ENCODE results near the gene SPSB3. TPM values are rescaled to one million over a fixed set of nuclear protein-coding genes. Genes with fewer than 3 reads are reported as not detected.

Gene SPSB3
- total and polyA plus RNA-seq, 2 of the 13 experiments (the other 11 are each of a cell fraction or from before 2014, with no cell fraction given), result 13.2 to 21.9 TPM

DNA sequence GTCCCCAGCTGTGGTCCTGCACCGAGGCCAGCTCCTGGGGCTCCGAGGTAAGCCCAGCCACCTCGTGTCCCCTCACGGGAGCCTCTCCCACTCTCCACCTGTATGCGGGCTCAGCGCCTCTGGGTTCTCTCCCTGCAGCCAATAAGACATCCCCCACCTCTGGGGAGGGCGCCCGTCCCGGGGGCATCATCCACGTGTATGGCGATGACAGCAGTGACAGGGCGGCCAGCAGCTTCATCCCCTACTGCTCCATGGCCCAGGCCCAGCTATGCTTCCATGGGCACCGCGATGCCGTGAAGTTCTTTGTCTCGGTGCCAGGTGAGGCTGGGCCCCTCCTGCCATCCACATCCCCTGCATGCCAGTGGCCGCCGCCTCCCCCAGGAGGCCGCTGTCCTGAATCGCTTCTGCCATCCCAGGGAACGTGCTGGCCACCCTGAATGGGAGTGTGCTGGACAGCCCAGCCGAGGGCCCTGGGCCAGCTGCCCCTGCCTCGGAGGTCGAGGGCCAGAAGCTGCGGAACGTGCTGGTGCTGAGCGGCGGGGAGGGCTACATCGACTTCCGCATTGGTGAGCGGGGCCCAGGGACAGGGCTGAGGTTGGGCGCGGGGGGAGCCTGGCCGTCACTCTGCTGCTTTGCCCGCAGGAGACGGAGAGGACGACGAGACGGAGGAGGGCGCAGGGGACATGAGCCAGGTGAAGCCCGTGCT lies 14.2 kb downstream of the SPSB3 start (continued):
- TF ChIP-seq TFDP2 (CRISPR knock-in tag; IDR thresholded peaks at IDR 0.05), result no peak
- TF ChIP-seq NFE2 (CRISPR knock-in tag; IDR thresholded peaks at IDR 0.05), result no peak
- TF ChIP-seq ERF (CRISPR knock-in tag; IDR thresholded peaks at IDR 0.05), result no peak
- no peak for TF ChIP-seq ZNF512B (CRISPR knock-in tag; IDR thresholded peaks at IDR 0.05; ENCODE audit: borderline replicate concordance)
- TF ChIP-seq ZSCAN22 (CRISPR knock-in tag; IDR thresholded peaks at IDR 0.05), result no peak
- TF ChIP-seq POLR2AphosphoS2 (IDR thresholded peaks at IDR 0.05; ENCODE audit: low read depth, low read length), result no peak
- TF ChIP-seq RBM39 (IDR thresholded peaks at IDR 0.05; ENCODE audit: low read depth, low read length, poor library complexity, severe bottlenecking), result peak; percentile 33
- TF ChIP-seq ZNF552 (CRISPR knock-in tag; IDR thresholded peaks at IDR 0.05; ENCODE audit: borderline replicate concordance), result no peak
- TF ChIP-seq ZNF670 (CRISPR knock-in tag; IDR thresholded peaks at IDR 0.05; ENCODE audit: borderline replicate concordance), result no peak
- TF ChIP-seq HIVEP1 (CRISPR knock-in tag; IDR thresholded peaks at IDR 0.05), result no peak
- TF ChIP-seq ZNF768 (CRISPR knock-in tag; IDR thresholded peaks at IDR 0.05), result no peak
- TF ChIP-seq POLR2A (IDR thresholded peaks at IDR 0.05; ENCODE audit: insufficient read depth in 1 of 2, low read depth in 2 of 2, low read length in 2 of 2), result no peak
- TF ChIP-seq, protein P1, sequence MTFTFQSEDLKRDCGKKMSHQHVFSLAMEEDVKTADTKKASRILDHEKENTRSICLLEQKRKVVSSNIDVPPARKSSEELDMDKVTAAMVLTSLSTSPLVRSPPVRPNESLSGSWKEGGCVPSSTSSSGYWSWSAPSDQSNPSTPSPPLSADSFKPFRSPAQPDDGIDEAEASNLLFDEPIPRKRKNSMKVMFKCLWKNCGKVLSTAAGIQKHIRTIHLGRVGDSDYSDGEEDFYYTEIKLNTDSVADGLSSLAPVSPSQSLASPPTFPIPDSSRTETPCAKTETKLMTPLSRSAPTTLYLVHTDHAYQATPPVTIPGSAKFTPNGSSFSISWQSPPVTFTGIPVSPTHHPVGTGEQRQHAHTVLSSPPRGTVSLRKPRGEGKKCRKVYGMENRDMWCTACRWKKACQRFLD (CRISPR knock-in tag; IDR thresholded peaks at IDR 0.05; ENCODE audit: borderline replicate concordance), result no peak
- no peak for TF ChIP-seq CHD2 (IDR thresholded peaks at IDR 0.05; ENCODE audit: low read depth, low read length)
- TF ChIP-seq GABPB1 (CRISPR knock-in tag; IDR thresholded peaks at IDR 0.05), result 0 out of 2 replicates have a peak, but pooled peaks have one; percentile 17
- no peak for TF ChIP-seq NRL (CRISPR knock-in tag; IDR thresholded peaks at IDR 0.05; ENCODE audit: borderline replicate concordance)
- no peak for TF ChIP-seq UBTF (CRISPR knock-in tag; IDR thresholded peaks at IDR 0.05)
- TF ChIP-seq SCMH1 (CRISPR knock-in tag; IDR thresholded peaks at IDR 0.05; ENCODE audit: borderline replicate concordance), result no peak
- no peak for TF ChIP-seq ZBTB39 (CRISPR knock-in tag; IDR thresholded peaks at IDR 0.05)

Measured in HepG2 (cell line).